GM12878 (cell line): ENCODE measurements around the gene BZW2. TPM values are rescaled to one million over a fixed set of nuclear protein-coding genes. Genes with fewer than 3 reads are reported as not detected.

ENCODE experiments used
- ATAC-seq: fragments of 200-7000 bp; cut with Tn5 transposase; 3 replicates; pipeline ENCODE4 v1.9.1; 2020; ENCODE audit warnings: mild to moderate bottlenecking, moderate library complexity
- BruUV-seq: library from RNA; stranded (reverse); fragments of 400-500 nt; replicated peaks from 2 replicates; lab custom pipeline; 2021; lab: Mats Ljungman, UMichigan
- CTCF ChIA-PET: fragments of 300-600 bp; sonication (Branson Sonifier 250); formaldehyde crosslinking; extraction: SDS; loops from one replicate; lab custom pipeline; 2021; ENCODE audit warnings: inconsistent platforms; lab: Yijun Ruan, JAX
- POLR2A ChIA-PET: fragments of 350-600 bp; formaldehyde crosslinking; extraction: SDS; loops from one replicate; lab custom pipeline; 2021; ENCODE audit warnings: inconsistent platforms; lab: Charles Lee
- RAD21 ChIA-PET: fragments of 300-600 bp; sonication (Branson Sonifier 250); formaldehyde crosslinking; loops from one replicate; lab custom pipeline; 2023; ENCODE audit warnings: antibody characterized with exemption; ENCODE audit not compliant: unreplicated experiment; lab: Charles Lee
- SMC1A ChIA-PET: fragments of 300-600 bp; sonication (Branson Sonifier 250); formaldehyde crosslinking; loops from one replicate; lab custom pipeline; 2023; ENCODE audit not compliant: unreplicated experiment, uncharacterized antibody; lab: Charles Lee
- DNase-seq: peaks from one replicate; pipeline ENCODE4 v3.0.0-alpha.2; 2011; ENCODE audit warnings: low read depth, low spot score
- FAIRE-seq: peaks from 3 replicates; lab custom pipeline; 2011; peaks lifted over from hg19 to GRCh38; lab: Jason Lieb, UNC
- H2AFZ ChIP-seq: 2 replicates; pipeline ENCODE4 v1.6.0; 2011; ENCODE audit warnings: low read depth, low read length, control low read depth; ENCODE audit not compliant: control insufficient read depth
- H3K27ac ChIP-seq: 2 replicates; pipeline ENCODE4 v1.5.1; 2011; ENCODE audit warnings: control low read depth; ENCODE audit not compliant: control insufficient read depth, insufficient read depth
- H3K27me3 ChIP-seq, 2 experiments: replicated peaks in 1 of 2; 2 replicates each; pipeline versions ENCODE4 v1.6.0 to v1.6.1; 2011; ENCODE audit warnings: low read length in 1 of 2; ENCODE audit not compliant: control insufficient read depth in 2 of 2, insufficient read depth in 2 of 2
- H3K36me3 ChIP-seq, 2 experiments: 2 replicates each; pipeline ENCODE4 v1.5.1; 2011; ENCODE audit warnings: low read length in 1 of 2; ENCODE audit not compliant: control insufficient read depth in 2 of 2, insufficient read depth in 2 of 2
- H3K4me1 ChIP-seq: 2 replicates; pipeline ENCODE4 v1.6.1; 2011; ENCODE audit warnings: mild to moderate bottlenecking, low read length, moderate library complexity, mixed read lengths; ENCODE audit not compliant: control insufficient read depth, insufficient read depth
- H3K4me2 ChIP-seq: 2 replicates; pipeline ENCODE4 v1.6.0; 2011; ENCODE audit warnings: control low read depth; ENCODE audit not compliant: control insufficient read depth, insufficient read depth
- H3K4me3 ChIP-seq: fragments of 200-600 bp; sonication (generic); 2 replicates; pipeline ENCODE4 v1.5.1; 2016
- H3K79me2 ChIP-seq: 2 replicates; pipeline ENCODE4 v1.6.0; 2011; ENCODE audit warnings: low read length; ENCODE audit not compliant: control insufficient read depth, insufficient read depth
- H3K9ac ChIP-seq: 2 replicates; pipeline ENCODE4 v1.8.0; 2011; ENCODE audit warnings: low read length, control low read depth, mixed read lengths; ENCODE audit not compliant: control insufficient read depth, insufficient read depth
- H3K9me3 ChIP-seq: replicated peaks from 3 replicates; pipeline ENCODE4 v1.5.1; 2011; ENCODE audit warnings: mild to moderate bottlenecking, low read length; ENCODE audit not compliant: control insufficient read depth, insufficient read depth
- H4K20me1 ChIP-seq: 2 replicates; pipeline ENCODE4 v1.6.0; 2011; ENCODE audit not compliant: control insufficient read depth, insufficient read depth
- BRCA1 ChIP-seq: IDR thresholded peaks from 2 replicates; pipeline ENCODE4 v1.6.1; 2011; ENCODE audit warnings: low read depth, low read length, improper control_type of control experiment
- CHD2 ChIP-seq: IDR thresholded peaks from 2 replicates; pipeline ENCODE4 v1.6.1; 2011; ENCODE audit warnings: low read depth, low read length, improper control_type of control experiment, borderline replicate concordance
- EED ChIP-seq: sonication (generic); IDR thresholded peaks from 2 replicates; pipeline ENCODE4 v1.6.1; 2016; ENCODE audit warnings: antibody characterized with exemption, low read depth
- ETV6 ChIP-seq, 2 experiments: fragments of 450-650 bp in 1 of 2; IDR thresholded peaks in 1 of 2; conservative IDR thresholded peaks in 1 of 2; 2 replicates each; pipeline ENCODE4 v1.6.1; 2014; ENCODE audit warnings: antibody characterized with exemption in 1 of 2, borderline replicate concordance in 1 of 2, low read depth in 1 of 2, mild to moderate bottlenecking in 1 of 2, moderate library complexity in 1 of 2
- HDAC6 ChIP-seq: fragments of 200-600 bp; sonication (generic); IDR thresholded peaks from one replicate; pipeline ENCODE4 v1.8.0; 2017; ENCODE audit warnings: antibody characterized with exemption; ENCODE audit not compliant: unreplicated experiment
- KLF5 ChIP-seq: fragments of 450-650 bp; IDR thresholded peaks from 2 replicates; pipeline ENCODE4 v1.6.1; 2014; ENCODE audit warnings: mild to moderate bottlenecking; ENCODE audit not compliant: partially characterized antibody
- NR2C1 ChIP-seq: fragments of 450-650 bp; IDR thresholded peaks from 2 replicates; pipeline ENCODE4 v1.6.1; 2017; ENCODE audit warnings: antibody characterized with exemption, mild to moderate bottlenecking, moderate library complexity
- RAD21 ChIP-seq: IDR thresholded peaks from 2 replicates; pipeline ENCODE4 v1.6.1; 2011; ENCODE audit warnings: mild to moderate bottlenecking, low read depth, low read length, moderate library complexity; ENCODE audit not compliant: insufficient read depth
- RB1 ChIP-seq: fragments of 450-650 bp; formaldehyde crosslinking; IDR thresholded peaks from 2 replicates; pipeline ENCODE4 v1.6.1; 2017; ENCODE audit warnings: mild to moderate bottlenecking, borderline replicate concordance
- RELB ChIP-seq: fragments of 450-650 bp; IDR thresholded peaks from 2 replicates; pipeline ENCODE4 v1.6.1; 2017; ENCODE audit warnings: low read depth, mild to moderate bottlenecking, moderate library complexity
- SMC3 ChIP-seq: IDR thresholded peaks from 2 replicates; pipeline ENCODE4 v1.6.1; 2011; ENCODE audit warnings: low read length, improper control_type of control experiment, borderline replicate concordance
- SREBF1 ChIP-seq: IDR thresholded peaks from 2 replicates; pipeline ENCODE4 v1.6.1; 2012; ENCODE audit warnings: mild to moderate bottlenecking, low read length
- SREBF2 ChIP-seq: IDR thresholded peaks from 2 replicates; pipeline ENCODE4 v1.6.1; 2012; ENCODE audit warnings: mild to moderate bottlenecking, low read length
- TAF1 ChIP-seq: IDR thresholded peaks from 2 replicates; pipeline ENCODE4 v1.6.1; 2011; ENCODE audit warnings: mild to moderate bottlenecking, low read depth, low read length, borderline replicate concordance
- TCF12 ChIP-seq: IDR thresholded peaks from 2 replicates; pipeline ENCODE4 v1.6.1; 2011; ENCODE audit warnings: low read depth, mild to moderate bottlenecking, low read length
- ZSCAN29 ChIP-seq: fragments of 450-650 bp; IDR thresholded peaks from 2 replicates; pipeline ENCODE4 v1.6.1; 2017; ENCODE audit warnings: mild to moderate bottlenecking, moderate library complexity
- WGBS: methylation state at CpG from one replicate; pipeline ENCODE4 v1.1.6; 2016; ENCODE audit warnings: low lambda C conversion rate; ENCODE audit not compliant: insufficient replicate concordance, insufficient coverage; ENCODE audit errors: missing lambda C conversion rate; 5-methylcytosine and 5-hydroxymethylcytosine counted together
- in situ Hi-C: fragments of 300-500 bp; cut with MboI; formaldehyde crosslinking; loops from 9 replicates; pipeline ENCODE4 v1.14.3; 2018; ENCODE audit warnings: mixed read lengths
- intact Hi-C: fragments of 100-400 bp; cut with micrococcal nuclease; formaldehyde crosslinking; loops from one replicate; pipeline ENCODE4 v1.14.2; 2022; ENCODE audit not compliant: unreplicated experiment
- polyA plus RNA-seq, 11 experiments: library from polyadenylated mRNA; depleted of rRNA in 4 of 11; unstranded in 6 of 11; stranded (reverse) in 5 of 11; fragments of >200 nt; fragmentation: Nextera tagmentation in 4 of 11; fragmentation: Illumina TruSeq in 1 of 11; extraction: Ambion mirVana in 4 of 11; extraction: Trizol in 1 of 11; gene quantifications; 1 replicate in 1 of 11; 2 replicates in 10 of 11; pipeline versions ENCODE4 v1.2.1 to v1.2.3, GENCODE V29; 2011 to 2016; ENCODE audit warnings: inconsistent platforms in 2 of 11, missing spikeins in 2 of 11, low read depth in 1 of 11
- total RNA-seq, 4 experiments: library from RNA; depleted of rRNA in 3 of 4; stranded (reverse); fragments of >200 nt in 3 of 4; fragmentation: Illumina TruSeq in 1 of 4; extraction: Trizol in 1 of 4; gene quantifications; 2 replicates each; pipeline versions ENCODE4 v1.2.1 to v1.2.3, GENCODE V29; 2013 to 2021
- TF ChIP-seq, protein P1 (sequence below): fragments of 150-350 bp; IDR thresholded peaks from 2 replicates; pipeline ENCODE4 v1.6.1; 2014; ENCODE audit warnings: mild to moderate bottlenecking, low read depth, low read length
- TF ChIP-seq, protein P2 (sequence below): IDR thresholded peaks from 2 replicates; pipeline ENCODE4 v1.6.1; 2011; ENCODE audit warnings: borderline replicate concordance, low read depth, mild to moderate bottlenecking, moderate library complexity, mixed read lengths, low read length; ENCODE audit not compliant: insufficient read depth; ENCODE audit errors: extremely low read length

Gene BZW2
- total and polyA plus RNA-seq, 10 of the 15 experiments (the other 5 are each of a cell fraction or from before 2014, with no cell fraction given) = 1.3 to 6.8 (median 3.1) TPM

- no peak for TF ChIP-seq CHD2
- TF ChIP-seq BRCA1 = no peak
- no peak for TF ChIP-seq RAD21
- no peak for TF ChIP-seq SREBF1
- no peak for TF ChIP-seq SMC3
- no peak for TF ChIP-seq TCF12
- TF ChIP-seq SREBF2 = no peak
- no peak for TF ChIP-seq KLF5
- TF ChIP-seq ZSCAN29 = no peak
- no peak for TF ChIP-seq EED
- no peak for TF ChIP-seq RELB
- TF ChIP-seq ETV6 (conservative IDR thresholded peaks at IDR 0.05 in 1 of 2, IDR thresholded peaks at IDR 0.05 in 1 of 2; ENCODE audit: borderline replicate concordance in 1 of 2, low read depth in 1 of 2) = no peak
- TF ChIP-seq, protein P1, sequence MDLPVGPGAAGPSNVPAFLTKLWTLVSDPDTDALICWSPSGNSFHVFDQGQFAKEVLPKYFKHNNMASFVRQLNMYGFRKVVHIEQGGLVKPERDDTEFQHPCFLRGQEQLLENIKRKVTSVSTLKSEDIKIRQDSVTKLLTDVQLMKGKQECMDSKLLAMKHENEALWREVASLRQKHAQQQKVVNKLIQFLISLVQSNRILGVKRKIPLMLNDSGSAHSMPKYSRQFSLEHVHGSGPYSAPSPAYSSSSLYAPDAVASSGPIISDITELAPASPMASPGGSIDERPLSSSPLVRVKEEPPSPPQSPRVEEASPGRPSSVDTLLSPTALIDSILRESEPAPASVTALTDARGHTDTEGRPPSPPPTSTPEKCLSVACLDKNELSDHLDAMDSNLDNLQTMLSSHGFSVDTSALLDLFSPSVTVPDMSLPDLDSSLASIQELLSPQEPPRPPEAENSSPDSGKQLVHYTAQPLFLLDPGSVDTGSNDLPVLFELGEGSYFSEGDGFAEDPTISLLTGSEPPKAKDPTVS = no peak
- TF ChIP-seq RB1 = no peak
- TF ChIP-seq HDAC6 = no peak
- TF ChIP-seq, protein P2, sequence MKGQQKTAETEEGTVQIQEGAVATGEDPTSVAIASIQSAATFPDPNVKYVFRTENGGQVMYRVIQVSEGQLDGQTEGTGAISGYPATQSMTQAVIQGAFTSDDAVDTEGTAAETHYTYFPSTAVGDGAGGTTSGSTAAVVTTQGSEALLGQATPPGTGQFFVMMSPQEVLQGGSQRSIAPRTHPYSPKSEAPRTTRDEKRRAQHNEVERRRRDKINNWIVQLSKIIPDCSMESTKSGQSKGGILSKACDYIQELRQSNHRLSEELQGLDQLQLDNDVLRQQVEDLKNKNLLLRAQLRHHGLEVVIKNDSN = no peak
- TF ChIP-seq NR2C1 = no peak
- TF ChIP-seq TAF1 = no peak
- H3K4me1 ChIP-seq = no peaks in the 10 kb centered on the region
- no peak overlapping the region for H3K9ac ChIP-seq
- peak overlapping the region; percentile 80 for H3K4me2 ChIP-seq
- peak overlapping the region; percentile 61 for H3K4me3 ChIP-seq
- DNase-seq (no peak), FAIRE-seq (no peak), ATAC-seq (no peak; the same call in 2 of the 3 replicates)
- no peaks in the 10 kb centered on the region for H3K36me3 ChIP-seq
- no peaks in the 10 kb centered on the region for H4K20me1 ChIP-seq
- BruUV-seq = no TSS peak
- RAD21 ChIA-PET = no interaction called here
- in situ Hi-C loops = no loop called here
- H2AFZ ChIP-seq = no peak overlapping the region
- CTCF ChIA-PET = no interaction called here
- H3K79me2 ChIP-seq = no peaks in the 10 kb centered on the region
- intact Hi-C loops = no loop called here
- H3K27me3 ChIP-seq = peaks cover 5 to 11% of the 10 kb centered on the region in 2 experiments; a peak in 3 of 4 replicates
- POLR2A ChIA-PET = no interaction called here
- no peaks in the 10 kb centered on the region for H3K9me3 ChIP-seq
- SMC1A ChIA-PET = no interaction called here
- H3K27ac ChIP-seq = no peak overlapping the region
- WGBS = 3% methylated on average over 13 of the region's 29 CpGs
Observed at GRCh38 chr7:16646472-16647072, 591 bp downstream of the BZW2 start.
